GM23248 (cell line): Measurements from ENCODE around the gene VPS35L.

ENCODE experiments used
- EZH2 ChIP-seq: fragments of 200-600 bp; sonication (generic); IDR thresholded peaks from 2 replicates; pipeline ENCODE4 v1.6.1; 2018; ENCODE audit warnings: antibody characterized with exemption, mild to moderate bottlenecking; ENCODE audit not compliant: insufficient read depth, poor library complexity, severe bottlenecking
- EZH2phosphoT487 ChIP-seq: fragments of 200-600 bp; sonication (generic); IDR thresholded peaks from 2 replicates; pipeline ENCODE4 v1.6.1; 2018; ENCODE audit warnings: antibody characterized with exemption, moderate library complexity, mild to moderate bottlenecking, low read depth; ENCODE audit not compliant: insufficient read depth

DNA sequence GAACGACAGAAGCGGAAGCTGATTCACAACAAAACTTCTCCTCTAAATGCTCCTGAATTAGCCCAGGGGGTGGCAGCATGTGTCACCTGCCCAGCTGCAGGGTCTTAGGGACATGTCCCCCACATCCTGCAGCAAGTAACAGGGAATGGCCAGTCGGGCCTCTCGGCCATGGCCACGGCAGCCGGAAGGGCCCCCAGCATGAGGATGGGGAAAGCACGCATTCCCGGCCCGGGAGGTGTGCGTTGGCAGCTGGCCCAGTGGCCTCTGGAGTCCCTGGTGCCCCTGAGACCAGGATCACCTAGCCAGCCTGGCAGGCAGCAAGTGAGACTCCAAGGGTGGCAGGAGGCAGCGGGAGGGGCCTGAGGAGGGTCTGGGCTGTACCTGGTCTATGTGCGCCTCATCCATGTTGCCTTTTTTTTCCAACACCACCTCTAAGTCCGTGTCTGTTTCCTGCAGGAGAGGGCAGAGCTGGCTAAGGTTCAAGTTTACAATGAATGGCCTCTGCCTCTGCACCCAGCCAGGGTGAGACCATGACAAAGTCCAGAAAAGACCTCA is 155.6 kb downstream of the VPS35L start:
- TF ChIP-seq EZH2phosphoT487 (no peak), EZH2 (no peak)
